ENCODE results near the gene SYNJ2. TPM values are rescaled to one million over a fixed set of nuclear protein-coding genes. Genes with fewer than 3 reads are reported as not detected.
A peak's percentile ranks its signal among the peaks of the same experiment; 100 is the strongest.

The SYNJ2 gene
- total RNA-seq, 2 experiments from 2014 or later: 34.6 to 38.0 TPM

DNA sequence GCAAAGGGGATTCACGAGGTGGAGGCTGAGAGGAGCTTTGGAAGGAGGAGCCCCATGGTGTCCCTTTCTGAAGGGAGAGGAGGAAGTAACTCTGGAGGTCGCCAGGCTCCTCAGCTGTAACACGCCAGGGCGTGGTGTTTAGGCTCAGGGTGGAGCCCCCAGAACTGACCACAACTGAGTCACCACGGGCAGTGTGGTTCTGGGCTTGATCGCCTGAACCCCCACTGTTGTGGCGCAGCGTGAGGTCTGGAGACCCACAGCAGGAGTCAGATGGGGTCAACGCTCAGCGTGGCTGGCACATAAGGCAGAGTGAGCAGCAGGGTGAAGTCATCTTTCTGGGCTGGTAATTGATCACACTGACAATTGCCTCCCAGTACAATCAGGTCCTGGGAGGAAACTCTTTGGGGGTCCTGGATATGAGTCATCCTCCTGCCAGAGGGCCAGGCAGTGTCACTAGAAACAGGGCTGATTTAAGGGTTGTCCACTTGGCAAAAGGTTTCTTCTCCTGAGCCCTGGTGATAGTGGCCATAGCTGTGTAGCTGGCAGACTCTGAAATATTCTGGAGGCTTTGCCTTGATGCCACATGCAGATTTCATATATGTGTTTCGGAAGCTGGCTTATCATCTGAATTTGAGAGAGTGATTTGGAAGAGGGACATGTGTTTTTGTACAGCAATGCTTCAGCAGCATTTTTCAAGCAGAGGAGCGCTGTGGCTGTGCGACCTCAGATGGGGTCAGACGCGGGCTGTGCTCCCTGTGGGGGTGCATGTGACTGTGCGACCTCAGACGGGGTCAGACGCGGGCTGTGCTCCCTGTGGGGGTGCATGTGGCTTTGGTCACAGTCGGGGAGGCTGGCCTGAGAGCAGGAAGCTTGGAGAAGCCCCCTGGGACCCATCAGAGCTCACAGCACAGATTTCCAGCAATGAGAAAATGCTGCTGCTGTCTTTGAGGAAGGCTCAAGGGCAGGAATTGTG lies 50.0 kb downstream of the SYNJ2 start:
- H3K4me1 ChIP-seq (ENCODE audit: insufficient read depth, low read length): peaks cover 34% of the 10 kb centered on the region
- no peaks in the 10 kb centered on the region for H3K9me3 ChIP-seq (ENCODE audit: control insufficient read depth in 1 of 2, insufficient read depth in 1 of 2, low read length in 2 of 2)
- Mint-ChIP-seq H3K36me3 (ENCODE audit: low read depth) (peaks cover 75% of the 10 kb centered on the region), H3K9me3 (no peaks in the 10 kb centered on the region), H3K27me3 (no peaks in the 10 kb centered on the region), H3K4me3 (no peak overlapping the region), H3K4me1 (ENCODE audit: low read depth) (peaks cover 31% of the 10 kb centered on the region), H3K27ac (peak overlapping the region; percentile 47)
- CTCF ChIA-PET: no interaction called here
- ATAC-seq (ENCODE audit: poor library complexity) (no peak), DNase-seq (peak in 6 of 14 experiments; percentile 16 to 76 (median 34))
- intact Hi-C loops (cut with DNase I, micrococcal nuclease): no loop called here
- POLR2A ChIA-PET: interaction anchor here (0.8 kb wide), 1 partner anchor 26 kb away, joined by 3 read pairs; no protein-coding TSS in a partner anchor
- H3K4me3 ChIP-seq (ENCODE audit: low read length): no peak overlapping the region
- peaks cover 33% of the 10 kb centered on the region for H3K36me3 ChIP-seq (ENCODE audit: insufficient read depth, low read length)
- H3K27ac ChIP-seq (ENCODE audit: low read depth in 1 of 2, low read length in 2 of 2): no peak overlapping the region
- no peak for TF ChIP-seq CTCF (IDR thresholded peaks at IDR 0.05)
- no peaks in the 10 kb centered on the region for H3K27me3 ChIP-seq (ENCODE audit: control insufficient read depth in 1 of 2, insufficient read depth in 2 of 2, low read length in 2 of 2)

GRCh38 chr6:158032354-158032733 lies 50.7 kb downstream of the SYNJ2 start:
- Histone ChIP-seq H3K4me3 (ENCODE audit: low read length) (no peak overlapping the region), H3K27me3 (ENCODE audit: control insufficient read depth in 1 of 2, insufficient read depth in 2 of 2, low read length in 2 of 2) (no peaks in the 10 kb centered on the region), H3K27ac (ENCODE audit: low read depth in 1 of 2, low read length in 2 of 2) (no peak overlapping the region), H3K9me3 (ENCODE audit: control insufficient read depth in 1 of 2, insufficient read depth in 1 of 2, low read length in 2 of 2) (no peaks in the 10 kb centered on the region), H3K4me1 (ENCODE audit: insufficient read depth, low read length) (peaks cover 27% of the 10 kb centered on the region), H3K36me3 (ENCODE audit: insufficient read depth, low read length) (peaks cover 36% of the 10 kb centered on the region)
- CTCF ChIA-PET: no interaction called here
- H3K27me3 Mint-ChIP-seq: no peaks in the 10 kb centered on the region
- H3K9me3 Mint-ChIP-seq: no peaks in the 10 kb centered on the region
- POLR2A ChIA-PET: no interaction called here
- peaks cover 75% of the 10 kb centered on the region for H3K36me3 Mint-ChIP-seq (ENCODE audit: low read depth)
- no peak overlapping the region for H3K4me3 Mint-ChIP-seq
- H3K4me1 Mint-ChIP-seq (ENCODE audit: low read depth): peaks cover 25% of the 10 kb centered on the region
- no peak overlapping the region for H3K27ac Mint-ChIP-seq
- no peak for ATAC-seq (ENCODE audit: poor library complexity)
- intact Hi-C loops (cut with DNase I, micrococcal nuclease): no loop called here
- no peak for DNase-seq
- TF ChIP-seq CTCF (IDR thresholded peaks at IDR 0.05): no peak

GRCh38 chr6:158033077-158033750 lies 51.6 kb downstream of the SYNJ2 start:
- no peaks in the 10 kb centered on the region for H3K27me3 Mint-ChIP-seq
- peaks cover 17% of the 10 kb centered on the region for H3K4me1 Mint-ChIP-seq (ENCODE audit: low read depth)
- no peak for DNase-seq
- POLR2A ChIA-PET: no interaction called here
- no peak overlapping the region for H3K4me3 Mint-ChIP-seq
- Histone ChIP-seq H3K27me3 (ENCODE audit: control insufficient read depth in 1 of 2, insufficient read depth in 2 of 2, low read length in 2 of 2) (no peaks in the 10 kb centered on the region), H3K36me3 (ENCODE audit: insufficient read depth, low read length) (peaks cover 42% of the 10 kb centered on the region), H3K4me3 (ENCODE audit: low read length) (no peak overlapping the region), H3K4me1 (ENCODE audit: insufficient read depth, low read length) (peaks cover 21% of the 10 kb centered on the region), H3K9me3 (ENCODE audit: control insufficient read depth in 1 of 2, insufficient read depth in 1 of 2, low read length in 2 of 2) (no peaks in the 10 kb centered on the region), H3K27ac (ENCODE audit: low read depth in 1 of 2, low read length in 2 of 2) (no peak overlapping the region)
- H3K36me3 Mint-ChIP-seq (ENCODE audit: low read depth): peaks cover 72% of the 10 kb centered on the region
- CTCF ChIA-PET: no interaction called here
- ATAC-seq (ENCODE audit: poor library complexity): no peak
- intact Hi-C loops (cut with DNase I, micrococcal nuclease): no loop called here
- H3K9me3 Mint-ChIP-seq: no peaks in the 10 kb centered on the region
- no peak for TF ChIP-seq CTCF (IDR thresholded peaks at IDR 0.05)
- no peak overlapping the region for H3K27ac Mint-ChIP-seq

Data from CD4-positive, alpha-beta T cell (primary cell).